IPS DF 19.7 (cell line): ENCODE data around the gene PDS5B.
"Not testable (repeated sequence)": the region's sequence is repeated elsewhere in the genome, so short reads cannot be mapped to it uniquely, and the experiment has no call there.

Experiments used
- DNase-seq: peaks from one replicate; pipeline ENCODE4 v3.0.0-alpha.2; 2013; ENCODE audit warnings: low read depth, low spot score

Gene PDS5B

GRCh38 chr13:32802159-32802558, 215.9 kb downstream of the PDS5B start:
- DNase-seq, result no peak

- no peak for DNase-seq
Observed at GRCh38 chr13:32804673-32805230, 218.5 kb downstream of the PDS5B start.

GRCh38 chr13:32811297-32811800, 225.1 kb downstream of the PDS5B start:
- DNase-seq, result no peak

GRCh38 chr13:32821149-32821688, 235.0 kb downstream of the PDS5B start:
- DNase-seq, result no peak

GRCh38 chr13:32822771-32823170, 236.5 kb downstream of the PDS5B start:
- no peak for DNase-seq

GRCh38 chr13:32823597-32823996, 237.3 kb downstream of the PDS5B start:
- no peak for DNase-seq

DNA sequence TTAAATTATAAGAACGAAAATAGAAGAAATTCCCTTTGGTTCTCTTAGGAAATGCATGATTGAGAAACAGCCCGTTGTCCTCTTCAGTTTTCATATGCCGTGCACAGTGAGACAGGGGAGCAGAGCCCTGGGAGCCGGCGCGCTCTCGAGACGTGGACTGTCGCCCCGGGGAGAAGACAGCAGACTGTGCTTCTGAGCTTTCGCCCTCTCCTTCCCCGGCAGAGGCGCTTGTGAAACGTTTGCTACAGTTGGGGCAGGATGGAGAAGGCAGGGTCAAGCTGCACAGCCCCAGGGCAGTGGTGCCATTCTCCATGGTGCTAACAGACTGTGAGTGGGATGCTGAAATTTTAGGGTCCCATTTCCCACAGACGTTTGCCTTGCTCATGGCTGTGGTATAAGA, 237.8 kb downstream of the PDS5B start:
- DNase-seq, result no peak

DNA sequence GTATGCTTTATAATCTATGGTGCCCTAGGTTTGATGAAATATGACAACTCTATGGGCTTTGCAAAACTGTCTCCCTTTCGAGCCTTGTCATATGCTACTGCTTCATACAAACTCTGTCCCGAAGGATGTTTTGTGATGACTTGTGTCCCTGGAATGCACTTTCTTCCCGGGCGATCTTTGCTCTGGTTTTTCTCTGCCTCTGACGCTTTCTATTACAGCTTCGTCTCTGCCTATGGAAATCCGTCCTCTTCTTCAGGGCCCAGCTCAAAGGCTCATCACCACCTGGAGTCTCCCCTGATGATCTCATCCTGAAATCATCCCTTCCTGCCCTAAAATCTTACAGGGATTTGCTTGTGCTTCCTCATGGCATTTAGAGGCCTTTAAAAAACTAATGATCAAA, 238.4 kb downstream of the PDS5B start:
- peak; percentile 65 for DNase-seq

- DNase-seq, result no peak
Observed at GRCh38 chr13:32825481-32825880, 239.2 kb downstream of the PDS5B start.

- not testable (repeated sequence) for DNase-seq
Observed at GRCh38 chr13:32826372-32826771, 240.1 kb downstream of the PDS5B start.
